ENCODE data around the gene PAXX.

The PAXX gene

GRCh38 chr9:137016436-137016835 is 24.2 kb downstream of the PAXX start:
- no peak for DNase-seq (ENCODE audit: low read depth in 2 of 3, low spot score in 2 of 3)

DNA sequence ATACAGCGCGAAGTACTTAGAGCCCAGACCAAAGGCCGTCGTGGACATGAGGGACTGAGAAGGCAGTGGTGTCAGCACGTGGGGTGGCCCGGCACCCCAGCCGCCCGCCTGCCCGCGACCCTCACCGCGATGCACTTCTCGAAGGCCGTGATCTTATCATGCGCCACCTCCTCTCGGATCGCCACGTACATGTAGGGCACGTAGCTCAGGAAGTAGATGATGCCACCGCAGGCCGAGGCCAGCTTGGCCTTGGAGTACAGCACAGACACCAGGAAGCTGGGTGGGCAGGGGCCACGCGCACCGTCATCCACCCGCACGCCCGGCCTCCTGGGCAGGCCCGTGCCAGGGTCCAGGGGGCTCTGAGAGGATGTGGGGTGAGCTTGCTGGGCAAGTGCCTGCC is 24.8 kb downstream of the PAXX start:
- no peak for DNase-seq (ENCODE audit: low read depth in 2 of 3, low spot score in 2 of 3)

- no peak for DNase-seq (ENCODE audit: low read depth in 2 of 3, low spot score in 2 of 3)
These were observed 25.7 kb downstream of the PAXX start for GRCh38 chr9:137017791-137018497.

GRCh38 chr9:137018761-137019559 is 26.7 kb downstream of the PAXX start:
- no peak for DNase-seq (ENCODE audit: low read depth in 2 of 3, low spot score in 2 of 3)

GRCh38 chr9:137019891-137020683 is 27.9 kb downstream of the PAXX start:
- DNase-seq (ENCODE audit: low read depth in 2 of 3, low spot score in 2 of 3) = no peak

DNA sequence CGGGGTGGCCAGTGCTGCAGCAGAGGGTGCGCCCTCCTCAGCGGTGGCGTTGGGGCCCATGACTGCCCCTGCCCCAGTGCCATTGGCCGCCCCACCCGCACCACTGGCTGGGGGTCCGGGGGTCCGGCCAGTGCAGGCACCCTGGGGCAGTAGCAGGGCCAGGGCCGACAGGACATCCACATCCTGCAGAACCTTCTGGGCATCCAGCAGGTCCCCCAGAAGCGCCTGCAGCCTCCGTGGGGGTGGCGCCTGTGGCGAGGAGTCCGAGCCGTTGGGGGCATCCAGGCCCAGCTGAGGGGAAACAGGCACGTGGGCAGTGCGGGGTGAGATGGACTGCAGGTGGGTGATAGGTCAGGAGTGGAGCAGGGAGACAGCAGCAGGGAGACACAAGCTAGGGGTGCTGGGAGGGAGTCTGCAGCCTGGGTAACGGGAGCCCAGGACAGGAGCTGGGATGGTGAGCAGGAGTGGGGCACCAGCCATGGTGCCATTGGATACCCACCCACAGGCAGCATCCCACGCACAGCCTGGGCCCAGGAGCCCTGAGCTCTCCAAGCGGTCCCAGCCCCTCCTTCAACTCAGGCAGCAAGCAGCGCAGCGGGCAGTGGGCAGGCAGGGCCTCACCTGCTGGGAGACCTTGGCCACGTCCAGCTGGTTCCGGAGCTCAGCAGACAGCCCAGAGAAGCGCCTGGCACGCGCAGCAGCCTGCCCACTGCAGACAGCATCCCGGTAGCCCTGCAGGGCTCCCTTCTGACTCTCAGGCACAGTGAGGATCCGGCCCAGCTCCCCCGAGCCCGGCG is 28.7 kb downstream of the PAXX start:
- DNase-seq (ENCODE audit: low read depth in 2 of 3, low spot score in 2 of 3) = no peak

GRCh38 chr9:137021568-137021978 is 29.4 kb downstream of the PAXX start:
- DNase-seq (ENCODE audit: low read depth in 2 of 3, low spot score in 2 of 3) = no peak

GRCh38 chr9:137021979-137022661 is 29.9 kb downstream of the PAXX start:
- peak in 1 of 3 experiments; percentile 67 for DNase-seq (ENCODE audit: low read depth in 2 of 3, low spot score in 2 of 3)

GRCh38 chr9:137022662-137023008 is 30.4 kb downstream of the PAXX start:
- no peak for DNase-seq (ENCODE audit: low read depth in 2 of 3, low spot score in 2 of 3)

- no peak for DNase-seq (ENCODE audit: low read depth in 2 of 3, low spot score in 2 of 3)
These were observed 30.9 kb downstream of the PAXX start for GRCh38 chr9:137023157-137023556.

GRCh38 chr9:137023583-137023991 is 31.4 kb downstream of the PAXX start:
- DNase-seq (ENCODE audit: low read depth in 2 of 3, low spot score in 2 of 3) = no peak

DNA sequence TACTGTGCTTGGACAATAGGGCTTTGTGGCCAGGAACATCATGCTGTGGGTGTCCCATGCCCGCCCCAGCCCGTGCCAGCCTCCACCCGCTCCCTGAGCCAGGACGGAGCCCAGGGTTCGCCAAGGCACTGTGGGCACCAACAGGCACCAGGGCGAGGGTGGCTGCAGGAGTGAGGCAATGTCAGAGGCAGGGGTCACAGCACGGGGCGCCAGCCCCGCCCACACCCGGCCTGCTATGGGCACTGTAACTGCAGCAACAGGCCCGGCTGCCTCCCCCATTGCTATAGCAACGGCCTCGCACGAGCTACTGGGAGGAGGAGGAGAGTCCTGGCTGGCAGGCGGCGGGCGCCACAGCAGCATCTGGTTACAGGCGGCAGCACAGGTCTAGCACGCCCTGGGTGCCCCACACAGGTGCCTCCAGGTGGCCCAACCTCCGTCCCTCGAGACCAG is 33.3 kb downstream of the PAXX start:
- DNase-seq (ENCODE audit: low read depth in 2 of 3, low spot score in 2 of 3) = no peak

DNA sequence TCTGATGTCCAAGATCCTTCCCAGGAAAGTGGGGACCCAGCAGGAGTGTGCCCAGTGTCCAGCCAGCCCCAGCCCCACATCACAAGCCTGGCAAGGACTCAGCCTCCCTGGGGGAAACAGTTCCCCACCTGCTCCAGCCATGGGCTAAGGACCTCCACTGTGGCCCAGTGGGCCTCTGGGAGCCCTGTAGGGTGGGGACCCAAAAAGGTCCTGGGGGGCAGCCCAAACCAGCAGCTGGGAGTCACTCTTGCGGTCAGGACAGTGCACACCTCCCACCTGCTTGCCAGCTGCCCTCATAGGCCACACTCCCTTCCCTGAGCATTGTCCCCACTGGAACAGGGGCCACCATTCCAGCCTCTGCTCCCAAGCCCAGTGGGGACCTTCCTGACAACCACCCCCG is 34.2 kb downstream of the PAXX start:
- DNase-seq (ENCODE audit: low read depth in 2 of 3, low spot score in 2 of 3) = no peak

DNA sequence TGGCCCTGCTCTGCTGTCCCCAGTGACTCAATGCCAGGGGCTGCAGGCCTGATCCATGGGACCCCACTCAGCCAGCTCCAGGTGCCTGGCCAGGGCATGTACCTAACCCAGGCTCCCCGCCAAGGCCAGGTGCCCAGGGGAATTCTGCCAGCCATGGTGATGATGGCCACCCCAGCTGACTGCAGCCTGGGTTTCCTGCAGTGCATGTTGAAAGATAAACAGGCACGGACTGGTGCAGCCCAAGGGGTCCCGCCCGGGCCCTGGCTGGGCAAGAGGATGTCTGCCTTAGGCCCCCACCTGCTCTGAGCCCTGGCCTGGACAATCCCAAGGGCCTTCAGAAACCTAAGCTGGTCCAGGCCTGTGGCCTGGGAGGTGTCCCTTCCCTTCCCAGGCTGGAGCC is 34.6 kb downstream of the PAXX start:
- no peak for DNase-seq (ENCODE audit: low read depth in 2 of 3, low spot score in 2 of 3)

- DNase-seq (ENCODE audit: low read depth in 2 of 3, low spot score in 2 of 3) = no peak
These were observed 35.4 kb downstream of the PAXX start, which contains the start of gene ABCA2 for GRCh38 chr9:137027369-137028262. Gene ABCA2, minus strand, starts transcription at chr9:137028237. Its CDS starts 97 bp downstream, at chr9:137028140.

DNA sequence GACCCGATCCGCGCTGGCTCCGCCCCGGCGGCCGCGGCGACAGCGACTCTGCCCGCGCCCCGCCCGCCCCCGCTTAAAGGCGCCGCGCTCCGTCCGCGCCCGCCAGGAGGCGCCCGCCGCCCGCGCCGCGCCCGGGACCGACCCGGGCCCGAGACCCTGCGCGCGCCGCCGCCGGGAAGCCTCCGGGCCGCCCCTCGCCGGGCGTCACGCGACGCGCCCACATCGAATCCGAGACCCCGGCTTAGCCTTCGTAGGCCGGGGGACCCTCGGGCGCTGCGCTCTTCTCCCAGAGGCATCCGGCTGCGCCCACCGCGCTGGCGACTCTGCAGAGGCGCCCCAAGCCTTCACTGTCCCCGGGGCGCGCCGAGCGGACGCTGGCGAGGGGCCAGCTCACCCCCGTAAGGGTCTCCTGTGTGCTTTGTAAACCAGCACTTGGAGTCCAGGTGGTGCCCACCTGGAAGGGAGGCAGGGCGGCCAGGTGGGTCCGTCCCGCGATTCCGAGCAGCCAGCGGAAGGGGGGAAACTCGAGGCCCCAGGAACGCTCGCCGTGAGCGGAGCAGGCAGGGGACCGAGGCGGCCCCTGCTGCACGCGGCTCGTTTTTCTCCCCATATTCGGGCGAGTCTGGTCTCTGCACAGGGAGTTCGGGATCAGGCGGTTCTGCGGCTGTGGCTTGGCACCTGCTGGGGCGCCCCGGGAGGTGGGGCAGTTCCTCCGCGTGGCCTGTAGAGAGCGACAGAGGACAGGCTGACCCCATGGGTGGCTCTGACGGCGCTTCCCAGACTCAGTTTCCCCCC is 36.2 kb downstream of the PAXX start:
- DNase-seq (ENCODE audit: low read depth in 2 of 3, low spot score in 2 of 3) = peak in 1 of 3 experiments; percentile 48

DNA sequence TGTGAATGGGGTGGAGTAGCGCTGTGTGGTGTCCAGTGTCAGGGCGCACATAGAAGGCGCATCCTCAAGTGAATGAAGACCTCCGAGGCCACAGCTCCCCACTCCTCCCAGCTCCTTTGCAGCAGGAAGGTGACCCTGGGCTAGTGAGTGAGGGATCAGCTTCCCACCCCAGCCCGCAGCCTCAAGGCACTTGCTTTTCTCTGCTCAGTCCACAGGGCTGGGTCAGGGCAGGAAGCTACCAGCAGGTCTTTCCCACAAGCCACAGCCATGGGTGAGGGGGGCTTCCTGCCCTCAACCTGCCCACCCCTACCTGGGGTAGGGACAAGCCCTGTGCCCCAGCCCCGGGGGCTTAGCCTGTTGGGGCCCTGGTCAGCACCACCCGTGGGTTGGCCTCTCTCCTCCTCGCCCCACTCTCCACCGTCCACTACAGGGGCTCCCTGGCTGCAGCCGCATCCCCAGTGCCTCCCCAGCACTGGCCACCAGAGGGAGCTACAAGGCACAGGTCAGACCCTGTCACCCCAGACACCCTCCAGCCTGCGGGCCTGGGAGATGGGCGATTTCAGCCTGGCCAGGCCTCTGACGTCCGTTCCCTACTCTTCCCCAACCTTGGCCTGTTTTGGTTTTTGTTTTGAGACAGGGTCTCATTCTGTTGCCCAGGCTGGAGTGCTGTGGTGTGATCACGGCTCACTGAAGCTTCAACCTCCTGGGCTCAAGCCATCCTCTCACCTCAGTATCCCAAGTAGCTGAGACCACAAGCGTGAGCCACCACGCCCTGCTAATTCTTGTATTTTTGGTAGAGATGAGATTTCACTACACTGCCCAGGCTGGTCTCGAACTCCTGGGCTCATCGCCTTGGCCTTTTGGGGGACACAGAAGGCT is 37.1 kb downstream of the PAXX start:
- peak; percentile 62 to 81 (median 71) for DNase-seq (ENCODE audit: low read depth in 2 of 3, low spot score in 2 of 3)
